NOMO-1 (cell line): ENCODE measurements around the gene EPRS1.
"Not testable (repeated sequence)": the region's sequence is repeated elsewhere in the genome, so short reads cannot be mapped to it uniquely, and the experiment has no call there.

Experiments
- DNase-seq, 2 experiments: peaks; one replicate each; lab custom pipeline; 2025; ENCODE audit not compliant: unreplicated experiment in 2 of 2; lab: John Stamatoyannopoulos, UW

The EPRS1 gene

DNA sequence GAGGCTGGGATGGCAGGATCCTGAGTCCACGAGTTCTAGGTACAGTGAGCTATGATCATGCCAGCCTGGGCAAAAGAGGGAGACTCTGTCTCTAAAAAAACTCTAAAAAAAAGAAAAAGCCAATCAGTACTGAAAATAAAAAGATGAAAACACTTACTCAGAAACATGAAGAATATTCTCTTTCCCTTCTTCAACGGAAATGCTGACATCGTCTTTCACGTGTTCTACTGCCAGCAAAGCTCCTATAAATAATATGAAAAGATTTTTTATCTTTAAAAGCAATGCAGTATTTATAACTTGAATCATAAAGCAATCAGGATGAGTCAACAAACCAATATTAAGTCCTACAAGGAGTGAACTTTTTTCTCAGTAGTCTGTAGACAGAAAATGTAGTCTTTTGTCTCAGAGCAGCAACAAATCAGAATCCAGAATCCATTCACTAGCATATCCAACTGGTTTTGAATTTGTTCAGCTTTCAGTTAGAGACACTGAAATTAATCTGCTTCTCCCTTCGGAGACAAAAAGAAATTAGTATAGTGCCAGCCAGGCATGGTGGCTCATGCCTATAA, 6.2 kb downstream of the EPRS1 start:
- no peak for DNase-seq

GRCh38 chr1:220038640-220039039, 7.7 kb downstream of the EPRS1 start:
- no peak for DNase-seq

DNA sequence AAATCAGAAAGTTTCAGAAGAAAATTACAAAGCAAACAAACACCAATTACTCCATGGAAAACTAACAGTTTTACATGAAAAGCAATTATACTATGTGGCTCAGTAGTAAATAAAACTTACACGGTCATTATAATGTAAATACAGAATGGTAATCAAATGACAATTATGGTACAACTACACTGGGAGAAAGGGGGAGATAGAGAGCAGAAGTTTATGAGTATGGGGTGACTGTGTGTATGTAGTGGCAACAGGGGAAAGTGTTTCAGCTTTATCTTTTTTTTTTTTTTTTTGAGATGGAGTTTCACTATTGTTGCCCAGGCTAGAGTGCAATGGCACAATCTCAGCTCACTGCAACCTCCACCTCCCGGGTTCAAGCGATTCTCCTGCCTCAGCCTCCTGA, 8.5 kb downstream of the EPRS1 start:
- DNase-seq = not testable (repeated sequence)

DNA sequence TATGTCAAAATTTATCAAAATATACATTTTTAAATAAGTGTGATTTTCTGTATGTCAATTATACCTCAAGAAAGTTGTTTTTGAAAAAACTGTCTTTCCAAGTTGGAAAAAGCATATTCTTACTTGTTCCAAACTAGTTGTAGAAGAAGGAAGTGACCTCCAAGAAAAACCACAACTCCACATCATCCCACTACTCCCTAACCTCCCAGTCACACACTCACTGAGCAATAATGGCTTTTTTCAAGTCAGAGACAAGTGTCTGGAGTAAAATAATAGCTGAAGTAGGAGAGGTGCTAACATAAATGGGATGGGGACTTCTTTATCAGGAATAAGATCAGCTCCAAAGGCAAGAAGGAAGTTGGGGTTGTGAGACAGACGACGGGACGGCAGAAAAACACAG, 13.4 kb downstream of the EPRS1 start:
- DNase-seq = no peak

- no peak for DNase-seq
Measured at GRCh38 chr1:220031287-220031686, 15.0 kb downstream of the EPRS1 start.

DNA sequence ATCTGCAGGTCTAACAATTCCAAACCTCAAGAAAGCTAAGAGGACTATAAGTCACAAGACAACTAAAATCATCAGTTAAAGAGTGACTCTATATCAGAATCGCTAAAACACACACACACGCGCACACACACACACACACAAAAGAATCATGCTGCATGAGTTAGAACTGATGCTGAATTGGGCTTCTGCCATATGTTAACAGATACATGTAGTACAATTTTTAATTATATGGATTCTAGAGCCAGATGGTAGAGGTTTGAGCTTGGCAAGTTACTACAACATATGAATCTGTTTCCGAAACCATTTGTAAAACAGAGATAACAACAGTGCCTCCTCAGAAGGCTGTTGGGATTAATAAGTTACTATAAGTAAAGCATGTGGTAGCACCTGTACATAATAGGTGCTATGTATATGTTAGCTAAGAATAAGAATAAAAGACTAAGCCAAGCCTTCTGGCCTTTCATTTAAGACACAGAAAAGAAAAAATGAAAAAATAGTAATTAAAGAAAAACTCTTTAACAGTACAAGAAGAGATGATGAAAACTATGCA, 17.9 kb downstream of the EPRS1 start:
- DNase-seq = no peak

- DNase-seq = no peak
Measured at GRCh38 chr1:220019071-220019470, 27.2 kb downstream of the EPRS1 start.

- DNase-seq = no peak
Measured at GRCh38 chr1:220013497-220013896, 32.8 kb downstream of the EPRS1 start.

- DNase-seq = no peak
Measured at GRCh38 chr1:220012259-220012658, 34.0 kb downstream of the EPRS1 start.

DNA sequence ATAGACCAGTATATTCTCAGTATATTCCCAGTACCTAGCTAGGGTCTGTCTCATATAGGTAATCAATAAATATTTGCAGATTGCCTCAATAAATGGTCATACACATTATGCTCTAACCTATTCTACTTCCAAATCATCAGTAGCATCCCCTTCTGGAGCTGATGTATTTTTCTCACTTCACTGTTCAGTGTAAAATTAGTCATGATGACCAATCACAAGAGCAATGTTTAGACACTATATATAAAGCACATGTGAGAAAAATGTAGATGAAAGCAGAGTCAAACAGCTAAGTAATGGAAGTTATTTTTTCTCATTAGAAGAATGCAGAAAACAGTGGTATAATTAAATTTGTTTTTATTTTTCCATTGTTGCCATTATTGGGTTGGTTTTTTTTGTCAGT, 34.7 kb downstream of the EPRS1 start:
- DNase-seq = no peak

GRCh38 chr1:220007438-220007837, 38.9 kb downstream of the EPRS1 start:
- no peak for DNase-seq

DNA sequence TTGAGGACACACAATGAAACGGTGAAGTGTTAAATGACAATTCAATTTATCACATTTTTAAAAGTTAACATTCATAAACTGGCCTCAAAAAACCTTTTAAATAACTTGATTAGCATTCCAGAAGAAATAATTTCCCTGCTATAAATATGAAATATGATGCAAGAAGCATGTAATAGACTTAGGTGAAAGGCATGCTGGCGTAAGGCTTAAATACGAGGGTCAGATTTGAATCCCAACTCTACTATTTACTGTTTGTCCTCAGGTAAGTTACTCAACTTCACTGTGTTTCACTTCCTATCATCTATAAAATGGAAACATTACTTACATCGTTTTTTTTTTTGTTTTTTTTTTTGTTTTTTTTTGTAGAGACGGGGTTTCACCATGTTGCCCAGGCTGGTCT, 40.8 kb downstream of the EPRS1 start:
- DNase-seq = no peak

DNA sequence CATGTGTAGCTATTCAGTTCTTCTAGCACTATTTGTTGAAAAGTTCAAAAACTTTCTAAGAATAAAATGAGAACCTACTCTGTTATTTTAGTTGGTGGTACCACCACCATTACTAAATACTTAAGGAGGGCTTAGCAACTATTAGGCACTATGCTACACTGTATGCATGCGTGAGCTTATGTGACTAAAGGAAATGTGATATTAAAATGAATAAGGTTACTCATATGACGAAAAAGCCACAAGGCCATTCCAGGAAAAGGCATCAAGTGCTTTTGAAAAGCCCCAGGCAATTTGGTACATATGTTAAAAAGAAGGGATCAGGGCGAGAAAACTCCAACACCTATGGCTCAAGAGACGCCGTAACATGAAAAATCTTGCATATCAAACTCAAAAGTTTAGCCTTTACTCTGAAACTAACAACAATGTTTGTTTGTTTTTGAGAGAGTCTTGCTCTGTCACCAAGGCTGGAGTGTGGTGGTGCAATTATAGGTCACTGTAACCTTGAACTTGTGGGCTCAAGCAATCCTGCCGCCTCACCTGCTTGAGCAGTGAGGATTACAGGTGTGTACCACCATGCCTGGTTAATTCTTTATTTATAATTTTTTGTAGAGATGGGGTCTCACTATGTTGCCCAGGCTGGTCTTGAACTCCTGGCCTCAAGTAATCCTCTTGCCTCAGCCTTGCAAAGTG, 42.5 kb downstream of the EPRS1 start:
- DNase-seq = no peak

DNA sequence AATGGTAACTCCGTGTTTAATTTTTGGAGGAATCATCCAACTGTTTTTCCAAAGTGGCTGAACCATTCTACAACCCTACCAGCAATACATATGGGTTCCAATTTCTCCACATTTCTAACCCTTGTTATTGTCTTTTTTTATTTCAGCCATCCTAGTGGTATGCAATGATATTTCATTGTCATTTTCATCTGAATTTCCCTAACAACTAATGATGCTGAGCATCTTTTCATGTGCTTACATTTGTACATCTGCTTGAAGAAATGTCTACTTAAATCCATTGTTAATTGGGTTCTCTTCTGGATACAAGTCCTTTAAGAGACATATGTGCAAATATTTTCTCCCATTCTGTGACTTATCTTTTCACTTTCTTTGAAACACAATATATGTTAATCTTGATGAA, 43.3 kb downstream of the EPRS1 start:
- DNase-seq = no peak

DNA sequence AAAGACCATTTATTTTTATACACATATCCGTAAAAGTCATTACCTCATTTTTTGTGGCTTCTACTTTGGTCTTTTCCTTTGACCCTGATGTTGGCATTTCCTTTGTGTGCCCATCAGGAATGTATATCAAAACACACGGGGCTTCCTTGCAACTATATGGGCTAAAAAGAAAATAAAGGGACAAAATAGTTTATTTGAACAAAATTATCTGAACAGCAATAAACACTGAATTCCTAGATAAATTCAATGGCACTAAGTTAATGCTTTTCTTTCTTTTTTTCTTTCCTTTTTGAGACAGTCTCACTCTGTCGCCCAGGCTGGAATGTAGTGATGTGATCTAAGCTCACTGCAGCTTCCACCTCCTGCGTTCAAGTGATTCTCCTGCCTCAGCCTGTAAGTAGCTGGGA, 45.2 kb downstream of the EPRS1 start:
- no peak for DNase-seq

DNA sequence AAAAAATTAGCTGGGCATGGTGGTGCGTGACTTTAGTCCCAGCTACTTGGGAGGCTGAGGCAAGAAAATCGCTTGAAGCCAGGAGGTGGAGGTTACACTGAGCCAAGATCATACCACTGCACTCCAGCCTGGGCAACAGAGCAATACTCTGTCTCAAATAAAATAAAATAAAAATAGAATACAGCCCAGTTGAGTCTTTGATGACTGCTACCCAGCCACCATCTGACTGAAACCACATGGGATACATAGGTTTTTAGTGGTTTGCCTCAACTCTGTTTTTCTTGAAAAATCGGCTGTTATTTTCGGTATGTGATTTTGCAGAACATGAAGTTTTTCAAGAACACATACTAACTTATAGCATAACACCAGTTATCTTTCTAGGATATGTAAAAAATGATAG, 46.5 kb downstream of the EPRS1 start:
- no peak for DNase-seq
